IMR-90 (cell line): ENCODE data around the gene TMEM131. TPM values are rescaled to one million over a fixed set of nuclear protein-coding genes. Genes with fewer than 3 reads are reported as not detected.

Source experiments
- ATAC-seq: fragments of 200-7000 bp; cut with Tn5 transposase; 2 replicates; pipeline ENCODE4 v1.9.1; 2020; ENCODE audit warnings: low read depth, mild to moderate bottlenecking, moderate library complexity
- BruUV-seq: library from RNA; stranded (reverse); fragments of 400-500 nt; replicated peaks from 2 replicates; lab custom pipeline; 2021; lab: Mats Ljungman, UMichigan
- CTCF ChIA-PET: fragments of 300-600 bp; formaldehyde crosslinking; extraction: SDS; loops from one replicate; lab custom pipeline; 2021; ENCODE audit warnings: antibody characterized with exemption; lab: Yijun Ruan, JAX
- POLR2A ChIA-PET: fragments of 300-600 bp; sonication (Branson Sonifier 250); formaldehyde crosslinking; loops from one replicate; lab custom pipeline; 2022; ENCODE audit warnings: antibody characterized with exemption; ENCODE audit not compliant: unreplicated experiment; lab: Charles Lee
- DNase-seq: peaks from one replicate; pipeline ENCODE4 v3.0.0; 2013
- H2AFZ ChIP-seq: replicated peaks from 2 replicates; pipeline ENCODE3; 2013; ENCODE audit warnings: low read length, mild to moderate bottlenecking; ENCODE audit not compliant: poor library complexity
- H2AK5ac ChIP-seq: 2 replicates; pipeline ENCODE4 v1.6.1; 2013; ENCODE audit warnings: low read depth, low read length, inconsistent platforms
- H2AK9ac ChIP-seq: replicated peaks from 2 replicates; pipeline ENCODE3; 2013; ENCODE audit warnings: mild to moderate bottlenecking, low read depth, low read length, moderate library complexity; ENCODE audit not compliant: poor library complexity
- H2BK120ac ChIP-seq: 2 replicates; pipeline ENCODE4 v1.6.1; 2013; ENCODE audit warnings: low read depth, low read length, inconsistent platforms
- H2BK15ac ChIP-seq: 3 replicates; pipeline ENCODE4 v1.6.1; 2013; ENCODE audit warnings: low read depth, low read length, inconsistent platforms
- H2BK20ac ChIP-seq: 2 replicates; pipeline ENCODE4 v1.6.1; 2013; ENCODE audit warnings: low read depth, mild to moderate bottlenecking, inconsistent platforms, low read length, moderate library complexity
- H2BK5ac ChIP-seq: 2 replicates; pipeline ENCODE4 v1.6.1; 2013; ENCODE audit warnings: mild to moderate bottlenecking, low read depth, low read length, inconsistent platforms; ENCODE audit not compliant: poor library complexity, severe bottlenecking
- H3K14ac ChIP-seq: replicated peaks from 2 replicates; pipeline ENCODE4 v1.6.1; 2013; ENCODE audit warnings: low read depth, low read length, inconsistent platforms
- H3K18ac ChIP-seq: 2 replicates; pipeline ENCODE4 v1.6.1; 2013; ENCODE audit warnings: low read depth, low read length, control low read depth
- H3K23ac ChIP-seq: 2 replicates; pipeline ENCODE4 v1.6.1; 2013; ENCODE audit warnings: low read depth, low read length, inconsistent platforms
- H3K27ac ChIP-seq: 2 replicates; pipeline ENCODE4 v1.5.1; 2013; ENCODE audit warnings: mild to moderate bottlenecking, control low read depth, low read length; ENCODE audit not compliant: insufficient read depth
- H3K27me3 ChIP-seq: 2 replicates; pipeline ENCODE4 v1.6.1; 2013; ENCODE audit warnings: low read length; ENCODE audit not compliant: control insufficient read depth, insufficient read depth
- H3K36me3 ChIP-seq: 2 replicates; pipeline ENCODE4 v1.6.1; 2013; ENCODE audit warnings: low read length, mixed read lengths; ENCODE audit not compliant: control insufficient read depth, insufficient read depth
- H3K4ac ChIP-seq: 2 replicates; pipeline ENCODE4 v1.6.1; 2013; ENCODE audit warnings: low read depth, low read length, inconsistent platforms
- H3K4me1 ChIP-seq: 2 replicates; pipeline ENCODE4 v1.6.1; 2013; ENCODE audit warnings: low read length, mixed read lengths; ENCODE audit not compliant: control insufficient read depth, insufficient read depth
- H3K4me2 ChIP-seq: 2 replicates; pipeline ENCODE4 v1.6.1; 2013; ENCODE audit warnings: low read depth, mild to moderate bottlenecking, control low read depth, low read length, moderate library complexity
- H3K4me3 ChIP-seq: 2 replicates; pipeline ENCODE4 v1.5.1; 2013; ENCODE audit warnings: low read depth, mild to moderate bottlenecking, control low read depth, low read length, moderate library complexity; ENCODE audit not compliant: insufficient read depth
- H3K56ac ChIP-seq: 2 replicates; pipeline ENCODE4 v1.6.1; 2013; ENCODE audit warnings: low read length, inconsistent platforms; ENCODE audit not compliant: insufficient read depth; ENCODE audit errors: extremely low read depth
- H3K79me1 ChIP-seq, 2 experiments: 2 replicates each; pipeline ENCODE4 v1.6.1; 2013; ENCODE audit warnings: low read length in 2 of 2, inconsistent platforms in 1 of 2, low read depth in 1 of 2
- H3K9ac ChIP-seq: 2 replicates; pipeline ENCODE4 v1.6.1; 2013; ENCODE audit warnings: low read depth, low read length, control low read depth
- H3K9me1 ChIP-seq: 2 replicates; pipeline ENCODE4 v1.6.1; 2013; ENCODE audit warnings: low read length, inconsistent platforms; ENCODE audit not compliant: insufficient read depth
- H3K9me3 ChIP-seq: 2 replicates; pipeline ENCODE4 v1.6.1; 2013; ENCODE audit warnings: low read length; ENCODE audit not compliant: control insufficient read depth, insufficient read depth
- H4K20me1 ChIP-seq: 2 replicates; pipeline ENCODE4 v1.6.1; 2013; ENCODE audit warnings: low read length, inconsistent platforms; ENCODE audit not compliant: insufficient read depth
- H4K5ac ChIP-seq: 2 replicates; pipeline ENCODE4 v1.6.1; 2013; ENCODE audit warnings: mild to moderate bottlenecking, low read depth, low read length, control low read depth
- H4K8ac ChIP-seq, 2 experiments: 2 replicates each; pipeline ENCODE4 v1.6.1; 2013; ENCODE audit warnings: low read depth in 2 of 2, low read length in 2 of 2, control low read depth in 1 of 2, inconsistent platforms in 1 of 2
- H4K91ac ChIP-seq: 2 replicates; pipeline ENCODE4 v1.6.1; 2013; ENCODE audit warnings: low read depth, low read length, inconsistent platforms; ENCODE audit not compliant: insufficient read depth
- BHLHE40 ChIP-seq: fragments of 150-350 bp; IDR thresholded peaks from 2 replicates; pipeline ENCODE4 v1.6.1; 2016; ENCODE audit warnings: mild to moderate bottlenecking, low read depth, low read length
- CEBPB ChIP-seq: IDR thresholded peaks from 2 replicates; pipeline ENCODE4 v1.6.1; 2012; ENCODE audit warnings: low read depth, low read length, improper control_type of control experiment
- CHD1 ChIP-seq: IDR thresholded peaks from 2 replicates; pipeline ENCODE4 v1.6.1; 2012; ENCODE audit warnings: low read depth, low read length, improper control_type of control experiment
- ELK1 ChIP-seq: fragments of 150-350 bp; IDR thresholded peaks from 2 replicates; pipeline ENCODE4 v1.6.1; 2016; ENCODE audit warnings: low read depth, mild to moderate bottlenecking, low read length, moderate library complexity, borderline replicate concordance
- FOS ChIP-seq: fragments of 150-350 bp; IDR thresholded peaks from 2 replicates; pipeline ENCODE4 v1.6.1; 2016; ENCODE audit warnings: low read depth, low read length
- MAZ ChIP-seq: IDR thresholded peaks from 2 replicates; pipeline ENCODE4 v1.6.1; 2012; ENCODE audit warnings: low read depth, mild to moderate bottlenecking, low read length, improper control_type of control experiment, moderate library complexity, borderline replicate concordance
- NFE2L2 ChIP-seq: fragments of 150-350 bp; IDR thresholded peaks from 2 replicates; pipeline ENCODE4 v1.6.1; 2016; ENCODE audit warnings: low read depth, mild to moderate bottlenecking, low read length
- RFX5 ChIP-seq: IDR thresholded peaks from 2 replicates; pipeline ENCODE4 v1.8.0; 2012; ENCODE audit warnings: low read depth, mild to moderate bottlenecking, low read length, moderate library complexity
- SMC3 ChIP-seq: fragments of 150-350 bp; IDR thresholded peaks from 2 replicates; pipeline ENCODE4 v1.6.1; 2016; ENCODE audit warnings: low read depth, mild to moderate bottlenecking, antibody characterized with exemption, low read length, moderate library complexity
- WGBS, 2 experiments: methylation state at CpG; one replicate each; pipeline versions ENCODE4 v1.1.5 to v1.1.7; 2013; ENCODE audit warnings: missing lambda C conversion rate in 2 of 2; ENCODE audit not compliant: insufficient read length in 1 of 2; ENCODE audit errors: extremely low coverage in 2 of 2; 5-methylcytosine and 5-hydroxymethylcytosine counted together
- dilution Hi-C: fragments of 300-500 bp; cut with HindIII; formaldehyde crosslinking; loops from one replicate; pipeline ENCODE4 v1.14.3; 2018; ENCODE audit warnings: low sequenced_read_pairs; ENCODE audit not compliant: unreplicated experiment
- in situ Hi-C: fragments of 300-500 bp; cut with MboI; formaldehyde crosslinking; loops from 3 replicates; pipeline ENCODE4 v1.14.3; 2019; ENCODE audit warnings: low sequenced_read_pairs, inconsistent platforms, mixed read lengths
- intact Hi-C: fragments of 100-400 bp; cut with micrococcal nuclease; formaldehyde crosslinking; loops from 2 replicates; pipeline ENCODE4 v1.10.0; 2022
- polyA plus RNA-seq, 3 experiments: library from polyadenylated mRNA; depleted of rRNA; stranded (reverse); fragments of >200 nt; gene quantifications; 2 replicates each; pipeline ENCODE4 v1.2.3, GENCODE V29; 2012; ENCODE audit warnings: low replicate concordance in 1 of 3
- total RNA-seq: library from RNA; depleted of rRNA; stranded (reverse); fragments of >200 nt; gene quantifications from 2 replicates; pipeline ENCODE4 v1.2.3, GENCODE V29; 2012
- TF ChIP-seq, protein P1 (sequence below): conservative IDR thresholded peaks from 2 replicates; pipeline ENCODE4 v1.5.1; 2012; ENCODE audit warnings: mild to moderate bottlenecking, low read depth, low read length, improper control_type of control experiment

The TMEM131 gene
- total and polyA plus RNA-seq, 2 of the 4 experiments (the other 2 are of a cell fraction), result 13.3 to 14.0 TPM

DNA sequence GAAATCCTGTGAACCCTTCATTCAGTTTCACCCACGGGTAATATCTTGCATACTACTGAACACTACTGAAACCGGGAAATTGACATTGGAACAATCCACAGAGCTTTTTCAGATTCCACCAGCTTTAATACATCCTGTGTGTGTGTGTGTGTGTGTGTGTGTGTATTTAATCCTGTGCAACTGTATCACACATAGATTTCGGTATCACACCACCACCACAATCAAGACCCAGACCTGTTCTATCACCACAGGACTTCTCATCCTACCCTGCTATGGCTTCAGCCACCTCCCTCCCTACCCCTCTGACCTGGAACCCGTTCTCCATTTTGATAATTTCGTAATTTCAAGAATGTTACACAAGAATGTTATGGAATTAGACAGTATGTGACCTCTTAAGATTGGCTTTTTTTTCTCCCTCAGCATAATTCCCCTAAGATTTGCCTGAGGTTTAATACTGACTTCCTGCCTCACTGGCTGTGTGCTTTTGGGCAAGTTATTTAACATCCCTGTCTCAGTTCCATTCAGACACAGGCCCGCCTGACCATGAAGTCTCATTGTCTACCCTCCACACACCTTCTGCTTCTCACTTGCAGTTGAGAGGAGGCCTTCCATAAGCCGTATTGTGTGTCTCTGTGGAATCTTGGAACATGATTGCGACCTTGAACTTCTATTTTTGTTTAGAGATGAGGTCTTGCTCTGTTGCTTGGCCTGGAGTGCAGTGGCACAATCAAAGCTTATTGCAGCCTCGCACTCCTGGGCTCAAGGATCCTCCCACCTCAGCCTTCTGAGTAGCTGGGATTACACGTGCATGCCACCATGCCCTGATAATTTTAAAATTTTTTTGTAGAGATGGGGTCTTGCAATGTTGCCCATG lies 14.4 kb upstream of the TMEM131 start:
- no peaks in the 10 kb centered on the region for H3K9me3 ChIP-seq
- H3K4me1 ChIP-seq, result peaks cover 5% of the 10 kb centered on the region
- H2BK15ac ChIP-seq, result no peak overlapping the region
- no CpG with 5 or more reads among the region's 10 CpGs for WGBS, 2 experiments
- peak overlapping the region; percentile 35 for H2AFZ ChIP-seq
- no peak overlapping the region for H4K8ac ChIP-seq
- intact Hi-C loops (loop anchor here (10.0 kb wide), 1 partner anchor 1035 kb away; no protein-coding TSS in a partner anchor), dilution Hi-C loops (no loop called here), in situ Hi-C loops (no loop called here)
- H3K27me3 ChIP-seq, result no peaks in the 10 kb centered on the region
- no peak overlapping the region for H2AK9ac ChIP-seq
- no peak overlapping the region for H4K5ac ChIP-seq
- no peak overlapping the region for H2BK20ac ChIP-seq
- H3K18ac ChIP-seq, result no peak overlapping the region
- H2AK5ac ChIP-seq, result 0 out of 2 replicates have a peak overlapping the region, but pooled peaks have one; percentile 23
- H3K36me3 ChIP-seq, result no peaks in the 10 kb centered on the region
- no peak overlapping the region for H3K23ac ChIP-seq
- no peak for DNase-seq
- ChIA-PET CTCF (no interaction called here), POLR2A (no interaction called here)
- TF ChIP-seq BHLHE40, result no peak
- no peak for TF ChIP-seq SMC3
- no peak for TF ChIP-seq CHD1
- TF ChIP-seq ELK1, result no peak
- TF ChIP-seq MAZ, result no peak
- TF ChIP-seq RFX5, result no peak
- TF ChIP-seq, protein P1, sequence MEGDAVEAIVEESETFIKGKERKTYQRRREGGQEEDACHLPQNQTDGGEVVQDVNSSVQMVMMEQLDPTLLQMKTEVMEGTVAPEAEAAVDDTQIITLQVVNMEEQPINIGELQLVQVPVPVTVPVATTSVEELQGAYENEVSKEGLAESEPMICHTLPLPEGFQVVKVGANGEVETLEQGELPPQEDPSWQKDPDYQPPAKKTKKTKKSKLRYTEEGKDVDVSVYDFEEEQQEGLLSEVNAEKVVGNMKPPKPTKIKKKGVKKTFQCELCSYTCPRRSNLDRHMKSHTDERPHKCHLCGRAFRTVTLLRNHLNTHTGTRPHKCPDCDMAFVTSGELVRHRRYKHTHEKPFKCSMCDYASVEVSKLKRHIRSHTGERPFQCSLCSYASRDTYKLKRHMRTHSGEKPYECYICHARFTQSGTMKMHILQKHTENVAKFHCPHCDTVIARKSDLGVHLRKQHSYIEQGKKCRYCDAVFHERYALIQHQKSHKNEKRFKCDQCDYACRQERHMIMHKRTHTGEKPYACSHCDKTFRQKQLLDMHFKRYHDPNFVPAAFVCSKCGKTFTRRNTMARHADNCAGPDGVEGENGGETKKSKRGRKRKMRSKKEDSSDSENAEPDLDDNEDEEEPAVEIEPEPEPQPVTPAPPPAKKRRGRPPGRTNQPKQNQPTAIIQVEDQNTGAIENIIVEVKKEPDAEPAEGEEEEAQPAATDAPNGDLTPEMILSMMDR, result no peak
- no peak for TF ChIP-seq NFE2L2
- TF ChIP-seq FOS, result no peak
- no peak for TF ChIP-seq CEBPB
- H3K9ac ChIP-seq, result no peak overlapping the region; the same call in 1 of the 2 replicates
- H2BK5ac ChIP-seq, result no peak overlapping the region
- no peaks in the 10 kb centered on the region for H4K20me1 ChIP-seq
- H3K56ac ChIP-seq, result no peak overlapping the region
- peak; percentile 46 for ATAC-seq
- no peak overlapping the region for H3K4me3 ChIP-seq
- no peak overlapping the region for H2BK120ac ChIP-seq
- H3K9me1 ChIP-seq, result peaks cover 5% of the 10 kb centered on the region; the same call in 1 of the 2 replicates
- H3K4me2 ChIP-seq, result no peak overlapping the region
- BruUV-seq, result no TSS peak
- no peak overlapping the region; the same call in 1 of the 2 replicates for H4K91ac ChIP-seq
- H3K79me1 ChIP-seq, result no peaks in the 10 kb centered on the region
- H3K14ac ChIP-seq, result no peak overlapping the region
- no peak overlapping the region for H3K27ac ChIP-seq
- no peak overlapping the region for H3K4ac ChIP-seq
